Measurements from ENCODE around the gene PLXDC1.

The PLXDC1 gene

GRCh38 chr17:39151150-39151942, at the start of gene PLXDC1:
PLXDC1 (minus strand) TSS chr17:39151637; CDS start chr17:39151437, 200 bp downstream.
- DNase-seq (ENCODE audit: extremely low read depth in 1 of 2, low read depth in 1 of 2): no peak

GRCh38 chr17:39200957-39201510, 49.6 kb upstream of the PLXDC1 start:
- DNase-seq (ENCODE audit: extremely low read depth in 1 of 2, low read depth in 1 of 2): no peak

DNA sequence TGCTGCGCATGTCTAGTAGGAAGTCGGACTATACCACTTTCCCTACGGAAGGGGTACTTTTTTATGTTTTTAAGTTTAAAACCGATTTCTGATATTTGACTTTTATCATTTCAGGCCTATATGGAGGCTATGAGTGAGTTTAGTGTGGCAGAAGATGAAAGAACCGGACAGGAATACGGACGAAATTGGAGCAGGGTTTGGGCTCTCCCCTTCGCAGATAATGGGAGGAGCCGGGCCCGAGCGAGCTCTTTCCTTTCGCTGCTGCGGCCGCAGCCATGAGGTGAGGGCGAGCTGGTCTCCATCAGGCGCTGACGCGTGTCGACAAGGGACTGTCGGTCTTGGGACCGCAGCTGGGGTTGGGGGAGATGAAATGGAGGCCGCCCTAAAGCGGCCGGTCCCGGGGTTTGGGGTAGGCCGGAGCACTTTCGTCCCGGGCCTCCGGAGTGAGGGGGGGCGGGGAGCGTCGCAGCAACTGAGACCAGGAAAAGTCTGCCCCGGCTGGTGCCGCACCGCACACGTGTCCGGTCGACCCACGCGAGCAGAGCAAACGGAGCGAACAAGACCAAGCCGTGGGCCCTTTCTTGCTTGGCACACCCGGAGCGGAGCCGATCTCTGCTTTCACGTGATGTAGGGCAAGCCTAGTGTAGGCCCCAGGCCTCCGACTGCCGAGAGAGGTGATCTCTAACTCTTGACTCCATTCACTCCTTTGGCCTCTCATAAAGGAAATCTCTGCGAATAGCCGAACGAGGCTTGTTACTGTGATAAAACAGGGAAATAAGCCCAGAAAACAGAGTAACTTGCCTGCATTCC, 48.8 kb upstream of the PLXDC1 start, which contains the start of gene RPL19:
Gene RPL19 (plus strand): TSS at position 214 of the 810 bp plus-strand sequence. CDS start 62 bp downstream, at position 276.
- DNase-seq (ENCODE audit: extremely low read depth in 1 of 2, low read depth in 1 of 2): peak; percentile 58 to 60

GRCh38 chr17:39199820-39200069, 48.3 kb upstream of the PLXDC1 start:
- DNase-seq (ENCODE audit: extremely low read depth in 1 of 2, low read depth in 1 of 2): peak; percentile 72 to 90

DNA sequence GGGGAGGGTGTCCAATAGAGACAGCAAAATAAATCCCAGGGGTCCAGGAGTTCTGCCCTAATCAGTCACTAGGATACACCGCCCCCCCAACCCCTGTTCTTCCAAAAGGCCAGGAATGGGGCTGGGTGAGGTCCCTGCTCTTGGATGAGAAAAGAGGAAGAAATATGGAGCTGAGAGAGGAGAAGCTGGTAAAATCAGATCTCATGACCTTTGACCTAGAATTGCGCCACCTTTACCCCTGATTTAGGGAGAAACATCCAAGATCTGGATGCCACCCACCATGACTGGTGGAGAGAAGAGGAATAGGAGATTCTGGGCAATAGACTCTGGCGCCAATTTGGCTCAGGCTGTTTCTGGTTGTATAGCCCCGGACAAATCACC, 46.7 kb upstream of the PLXDC1 start:
- no peak for DNase-seq (ENCODE audit: extremely low read depth in 1 of 2, low read depth in 1 of 2)

DNA sequence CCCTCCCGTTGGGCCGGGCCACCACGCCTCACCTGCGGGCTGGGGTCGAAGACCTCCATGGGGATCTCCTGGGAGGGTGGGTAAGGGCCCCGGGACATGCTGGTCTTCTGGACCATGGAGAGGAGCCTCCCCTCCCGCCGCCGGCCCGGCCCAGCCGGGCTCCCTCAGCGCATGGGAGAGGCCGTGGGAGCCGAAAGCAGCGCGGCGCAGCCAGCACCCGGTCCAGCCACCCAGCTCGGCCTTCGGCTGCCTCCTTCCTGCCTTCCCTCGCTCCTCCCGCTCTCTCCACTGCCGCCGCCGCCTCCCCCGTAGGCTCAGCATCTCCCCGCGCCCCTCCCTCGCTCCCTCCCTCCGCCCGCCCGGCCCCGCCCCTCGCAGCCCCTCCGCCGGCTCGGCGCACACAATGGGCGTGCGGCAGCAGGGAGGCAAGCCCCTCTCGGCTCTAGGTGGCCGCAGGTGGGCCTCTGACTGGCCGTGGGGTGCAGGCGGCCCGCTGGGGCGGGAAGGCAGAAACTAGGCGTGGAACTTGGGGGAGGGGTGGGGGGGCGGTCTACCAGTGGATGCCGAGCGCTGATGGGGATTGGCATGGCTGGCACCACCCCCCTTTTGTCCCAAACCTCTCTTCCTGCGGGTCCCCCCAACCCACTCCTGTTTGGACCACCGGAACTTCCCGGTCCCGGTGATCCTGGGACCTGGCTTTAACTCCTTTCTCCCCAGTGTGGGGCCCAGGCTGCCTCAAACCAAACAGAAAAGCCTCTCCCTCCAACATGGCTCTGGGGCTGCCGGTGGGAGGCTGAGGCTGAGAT, 46.1 kb upstream of the PLXDC1 start, which contains the start of gene CACNB1:
Gene CACNB1 (minus strand): TSS at position 290 of the 806 bp plus-strand sequence. CDS start 174 bp downstream, at position 116.
- peak; percentile 58 to 66 for DNase-seq (ENCODE audit: extremely low read depth in 1 of 2, low read depth in 1 of 2)

GRCh38 chr17:39196808-39197291, 45.4 kb upstream of the PLXDC1 start:
- no peak for DNase-seq (ENCODE audit: extremely low read depth in 1 of 2, low read depth in 1 of 2)

DNA sequence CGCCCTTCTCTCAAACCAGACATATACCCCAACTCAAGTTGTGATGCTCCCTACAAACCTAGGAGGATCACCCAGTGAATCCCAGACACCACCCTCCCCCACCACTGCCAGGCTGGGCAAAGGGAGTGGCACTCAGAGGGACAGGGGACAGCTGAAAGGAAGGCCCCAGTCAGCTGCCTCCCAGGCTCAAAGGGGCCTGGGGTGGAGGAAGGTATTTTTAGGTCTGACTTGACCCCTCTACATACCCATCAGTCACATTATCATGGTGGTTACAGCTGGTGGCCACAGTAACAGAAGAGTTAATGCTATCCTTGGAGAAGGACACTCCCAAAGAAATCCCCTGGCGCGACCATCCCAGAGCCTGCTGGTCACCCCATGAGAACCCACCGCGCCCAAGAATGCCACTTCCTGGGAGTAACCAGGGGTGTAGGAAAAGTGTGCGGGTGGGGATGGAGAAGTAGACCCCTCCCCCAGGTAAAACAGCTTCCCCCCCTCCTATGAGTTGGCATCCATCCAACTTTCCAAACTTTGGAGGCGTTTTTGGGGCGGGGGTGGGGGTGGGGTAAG, 44.9 kb upstream of the PLXDC1 start:
- DNase-seq (ENCODE audit: extremely low read depth in 1 of 2, low read depth in 1 of 2): no peak

DNA sequence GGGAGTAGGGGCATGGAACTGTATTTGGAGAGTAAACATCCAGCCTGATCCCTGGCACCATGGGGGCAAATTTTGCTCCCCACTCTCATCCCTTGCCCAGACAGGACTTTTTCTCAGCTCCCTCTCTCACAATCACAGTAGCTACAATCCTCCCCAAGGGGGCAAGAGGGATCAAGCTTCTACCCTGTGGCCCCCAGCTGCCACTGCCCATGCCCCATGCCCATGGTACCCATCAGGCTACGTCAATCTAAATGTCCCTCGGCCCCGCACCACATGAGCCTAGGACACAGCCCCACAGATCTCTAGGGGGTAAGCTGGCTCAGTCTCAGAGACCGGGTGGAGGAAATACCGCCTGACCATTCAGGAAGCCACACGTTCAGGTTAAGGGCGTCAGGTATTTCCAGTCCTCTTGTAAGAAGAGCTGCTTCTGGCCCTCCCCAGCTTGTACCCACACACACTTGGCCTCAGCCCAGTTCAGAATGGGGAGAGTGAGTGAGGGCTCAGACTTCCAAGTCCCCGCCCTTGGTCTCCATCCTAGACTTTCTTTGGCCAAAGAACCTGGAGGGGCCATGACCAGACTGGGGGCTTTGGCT, 44.2 kb upstream of the PLXDC1 start:
- no peak for DNase-seq (ENCODE audit: extremely low read depth in 1 of 2, low read depth in 1 of 2)

- DNase-seq (ENCODE audit: extremely low read depth in 1 of 2, low read depth in 1 of 2): no peak
These were observed 43.6 kb upstream of the PLXDC1 start for GRCh38 chr17:39194985-39195524.

DNA sequence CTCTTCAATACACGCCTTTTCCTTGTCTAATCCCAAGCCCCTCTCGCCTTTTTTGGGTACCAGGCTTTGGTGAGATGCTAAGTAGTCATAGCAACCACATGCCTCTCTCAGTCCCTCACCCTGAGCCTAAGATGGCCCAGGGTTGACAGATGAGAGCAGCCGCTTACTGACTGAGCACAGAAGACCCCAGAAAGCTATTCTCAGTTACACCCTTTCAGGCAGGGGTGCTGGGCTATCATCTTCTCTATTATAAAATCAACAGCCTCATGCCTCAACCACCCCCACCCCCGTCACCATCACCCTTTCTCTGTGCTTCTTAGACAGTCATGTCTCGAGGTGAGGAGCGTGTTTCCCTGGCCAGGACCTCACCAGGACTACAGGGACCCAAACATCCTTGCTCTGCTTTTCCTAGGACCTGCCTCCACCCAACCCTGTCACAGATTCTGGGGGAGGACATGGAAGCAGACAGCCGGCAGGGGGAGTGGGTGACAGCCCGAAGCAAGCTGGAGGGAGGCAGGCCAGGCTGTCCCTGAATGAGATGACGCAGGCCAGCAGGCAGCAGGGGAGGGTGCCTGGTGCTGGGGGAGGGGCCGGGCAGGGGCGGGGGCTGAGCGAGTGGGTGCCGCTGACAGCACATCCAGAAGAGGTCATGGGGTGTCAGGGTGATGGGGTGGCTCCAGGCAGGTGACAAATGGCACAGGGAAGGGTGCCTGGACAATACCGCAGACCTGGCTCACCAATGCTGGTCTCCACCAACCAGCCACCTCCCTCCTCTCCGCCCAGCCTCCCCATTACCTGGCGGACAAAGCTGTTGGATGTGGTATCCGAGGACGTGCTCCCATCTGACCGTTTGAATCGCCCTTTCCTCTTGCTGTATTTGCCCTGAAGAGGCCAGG, 42.9 kb upstream of the PLXDC1 start:
- no peak for DNase-seq (ENCODE audit: extremely low read depth in 1 of 2, low read depth in 1 of 2)

GRCh38 chr17:39193346-39193745, 41.9 kb upstream of the PLXDC1 start:
- no peak for DNase-seq (ENCODE audit: extremely low read depth in 1 of 2, low read depth in 1 of 2)

- no peak for DNase-seq (ENCODE audit: extremely low read depth in 1 of 2, low read depth in 1 of 2)
These were observed 41.5 kb upstream of the PLXDC1 start for GRCh38 chr17:39192901-39193300.

GRCh38 chr17:39191750-39192510, 40.5 kb upstream of the PLXDC1 start:
- no peak for DNase-seq (ENCODE audit: extremely low read depth in 1 of 2, low read depth in 1 of 2)

GRCh38 chr17:39187152-39187830, 35.9 kb upstream of the PLXDC1 start:
- no peak for DNase-seq (ENCODE audit: extremely low read depth in 1 of 2, low read depth in 1 of 2)

GRCh38 chr17:39186481-39187002, 35.1 kb upstream of the PLXDC1 start:
- no peak for DNase-seq (ENCODE audit: extremely low read depth in 1 of 2, low read depth in 1 of 2)

DNA sequence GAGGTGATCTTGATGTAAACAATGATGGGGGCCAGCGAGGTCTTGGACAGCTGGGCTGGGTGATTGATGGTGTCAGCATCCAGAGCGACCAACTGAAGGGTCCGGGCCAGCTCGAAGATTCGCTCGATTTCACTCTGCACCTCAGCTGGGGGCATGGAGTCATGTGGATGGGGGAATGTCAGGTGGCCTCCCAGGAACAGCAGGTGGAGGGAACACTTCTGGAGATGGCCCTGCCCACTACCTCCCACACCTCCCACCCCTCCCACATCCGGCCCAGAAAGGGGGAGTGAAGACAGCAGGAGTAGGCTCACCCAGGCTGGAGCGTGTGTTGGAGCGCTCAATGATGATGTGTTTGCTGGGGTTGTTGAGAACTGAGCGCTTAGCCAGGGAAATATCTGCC, 32.3 kb upstream of the PLXDC1 start:
- DNase-seq (ENCODE audit: extremely low read depth in 1 of 2, low read depth in 1 of 2): no peak
